Measurements from ENCODE around the gene KCNAB2.

Gene KCNAB2

GRCh38 chr1:6099297-6099696, 53.6 kb downstream of the KCNAB2 start:
- peak; percentile 17 for DNase-seq

DNA sequence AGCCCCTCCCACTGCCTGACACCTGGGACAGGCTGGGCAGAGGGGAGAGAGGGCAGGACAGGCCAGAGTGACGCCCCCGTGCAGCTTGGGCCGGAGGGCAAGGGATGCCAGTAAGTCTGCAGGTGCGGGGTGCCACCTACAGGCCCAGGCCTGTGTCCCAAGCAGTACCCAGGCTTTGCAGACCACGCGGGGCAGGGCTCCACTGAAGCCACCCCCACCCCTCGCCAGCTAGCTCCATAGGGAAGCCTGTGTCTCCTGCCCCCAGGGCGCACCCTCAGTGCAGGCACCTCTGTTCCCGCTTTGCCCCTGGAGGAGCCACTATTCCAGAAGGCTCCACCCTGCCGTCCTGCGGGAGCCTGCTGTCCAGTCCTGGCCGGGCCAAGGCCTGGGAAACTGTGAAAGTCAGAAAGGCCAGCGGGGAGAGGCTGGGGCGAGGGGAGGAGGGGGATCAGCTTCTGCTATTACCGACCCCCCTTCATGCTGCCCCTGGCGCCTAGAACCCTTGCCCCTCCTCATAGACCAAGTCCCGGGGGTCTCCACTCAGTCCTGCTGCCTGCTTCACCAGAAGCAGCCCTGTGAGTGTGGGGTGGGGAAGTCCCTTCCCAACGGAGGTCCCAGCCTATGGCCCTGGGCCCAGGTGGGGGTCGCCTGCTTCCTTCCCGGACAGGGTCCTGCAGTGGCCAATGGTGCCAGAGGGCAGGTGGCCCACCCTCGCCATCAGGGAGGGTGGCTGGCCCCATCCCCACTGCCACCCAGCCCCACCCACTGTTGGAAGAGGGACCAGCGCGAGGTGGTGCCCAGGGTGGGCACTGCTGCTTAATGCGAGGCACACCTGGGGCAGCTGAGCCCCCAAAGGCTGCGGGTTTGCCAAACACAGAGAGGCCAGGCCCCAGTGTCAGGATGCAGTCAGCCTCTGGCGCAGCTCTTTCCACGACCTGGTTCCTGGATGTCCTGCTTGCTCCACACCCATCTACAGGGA, 54.4 kb downstream of the KCNAB2 start:
- peak; percentile 16 for DNase-seq

GRCh38 chr1:6100861-6101783, 55.4 kb downstream of the KCNAB2 start:
- DNase-seq = peak; percentile 11

- peak; percentile 14 for DNase-seq
Measured at GRCh38 chr1:6101826-6102531, 56.3 kb downstream of the KCNAB2 start.

DNA sequence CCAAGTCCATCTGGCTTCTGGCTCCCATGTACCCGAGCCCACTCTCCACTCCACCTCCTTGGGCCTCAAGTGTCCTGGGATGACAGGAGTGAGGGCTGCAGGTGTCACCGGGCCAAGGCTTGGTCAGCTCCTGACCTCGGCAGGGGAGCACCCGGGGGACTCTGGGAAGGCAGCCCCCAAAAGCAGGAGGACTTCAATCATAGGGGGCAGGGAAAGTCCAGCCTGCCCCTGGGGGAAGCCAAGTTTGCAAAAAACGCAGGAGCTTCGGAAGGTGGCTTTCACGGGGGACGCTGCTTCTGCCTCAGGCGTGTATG, 56.8 kb downstream of the KCNAB2 start:
- DNase-seq = no peak

DNA sequence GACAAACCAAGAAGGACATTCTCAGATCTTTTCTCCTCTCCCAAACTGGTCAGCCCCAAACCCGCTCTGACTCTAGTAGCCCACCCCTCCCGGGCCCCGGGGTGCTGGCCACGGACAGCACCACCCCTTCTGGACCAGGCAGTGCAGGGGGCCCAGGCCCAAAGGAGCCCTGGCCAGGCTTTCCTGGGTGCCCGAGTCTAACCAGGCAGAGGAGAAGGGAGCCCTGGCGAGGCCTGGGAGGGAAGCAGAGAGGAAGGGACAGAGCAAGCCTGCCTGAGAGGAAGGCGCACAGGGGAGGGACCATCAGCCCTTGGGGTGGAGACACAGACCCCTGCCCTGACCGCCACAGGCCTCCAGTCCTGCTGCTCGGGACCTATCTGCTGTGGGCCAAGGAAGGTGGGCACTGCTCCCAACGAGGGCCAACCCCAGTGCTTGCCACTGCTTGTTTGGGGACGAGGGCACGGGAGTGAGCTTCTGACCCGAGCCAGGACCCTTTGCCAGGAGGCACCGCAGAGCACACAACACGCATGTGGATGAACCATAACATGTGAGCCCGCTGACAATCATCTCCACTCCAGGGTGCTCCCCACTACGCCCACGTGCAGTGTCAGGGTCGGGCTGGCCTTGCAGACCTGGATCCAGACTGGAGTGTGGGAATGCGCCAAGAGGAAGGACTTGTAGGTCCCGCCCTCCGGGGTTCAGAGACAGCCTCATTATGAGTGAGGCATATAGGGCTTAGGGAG, 57.6 kb downstream of the KCNAB2 start:
- peak; percentile 21 for DNase-seq

DNA sequence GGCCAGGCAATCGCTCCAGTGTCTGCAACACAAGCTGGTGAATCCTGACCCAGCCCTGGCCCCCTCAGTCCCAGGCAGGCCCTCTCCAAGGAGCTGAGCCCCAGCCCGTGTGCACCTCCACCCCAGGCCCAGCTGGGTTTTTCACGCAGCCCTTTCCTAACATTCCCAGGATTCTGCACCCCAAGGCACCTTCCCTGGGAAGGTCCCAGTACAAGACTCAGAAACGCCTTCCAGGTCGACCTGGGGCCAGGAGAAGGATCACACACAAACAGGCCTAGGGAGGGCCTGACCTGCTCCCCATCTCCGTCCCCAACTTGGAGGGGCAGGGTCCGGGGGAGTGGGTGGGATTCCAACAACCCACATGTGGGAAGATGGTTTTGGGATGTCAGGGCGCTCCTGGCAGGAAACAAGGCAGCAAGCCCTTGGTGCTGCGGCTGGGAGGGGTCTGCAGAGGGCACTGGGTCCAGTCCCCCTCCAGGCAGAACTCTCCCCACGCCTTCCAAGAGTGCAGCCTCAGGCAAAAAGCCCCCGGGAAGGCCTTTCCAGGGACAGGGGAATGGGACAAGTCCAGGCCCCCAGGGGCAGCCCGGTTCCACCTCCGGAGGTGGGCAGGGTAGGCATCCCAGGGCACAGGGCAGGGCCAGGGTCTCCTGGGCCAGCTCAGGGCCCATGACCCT, 58.3 kb downstream of the KCNAB2 start:
- no peak for DNase-seq

DNA sequence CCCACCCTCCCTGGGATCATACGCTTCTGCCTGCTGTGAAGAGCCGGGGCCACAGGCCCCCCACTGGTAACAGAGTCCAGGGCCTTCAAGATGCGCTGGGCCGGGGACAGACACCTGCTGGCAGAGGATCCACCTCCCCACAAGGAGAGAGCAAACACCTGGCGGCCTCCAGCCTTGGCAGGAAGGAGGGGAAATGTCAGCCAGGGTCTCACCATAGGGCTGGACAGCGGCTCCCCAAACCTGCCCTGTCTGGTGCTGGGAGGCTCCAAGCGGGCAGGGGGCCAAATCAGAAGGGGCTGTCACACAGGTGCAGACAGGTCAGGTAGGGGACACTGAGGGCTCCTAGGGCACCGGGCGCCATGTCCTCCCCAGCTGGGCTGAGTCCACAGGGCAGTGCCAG, 58.9 kb downstream of the KCNAB2 start:
- DNase-seq = peak; percentile 14

DNA sequence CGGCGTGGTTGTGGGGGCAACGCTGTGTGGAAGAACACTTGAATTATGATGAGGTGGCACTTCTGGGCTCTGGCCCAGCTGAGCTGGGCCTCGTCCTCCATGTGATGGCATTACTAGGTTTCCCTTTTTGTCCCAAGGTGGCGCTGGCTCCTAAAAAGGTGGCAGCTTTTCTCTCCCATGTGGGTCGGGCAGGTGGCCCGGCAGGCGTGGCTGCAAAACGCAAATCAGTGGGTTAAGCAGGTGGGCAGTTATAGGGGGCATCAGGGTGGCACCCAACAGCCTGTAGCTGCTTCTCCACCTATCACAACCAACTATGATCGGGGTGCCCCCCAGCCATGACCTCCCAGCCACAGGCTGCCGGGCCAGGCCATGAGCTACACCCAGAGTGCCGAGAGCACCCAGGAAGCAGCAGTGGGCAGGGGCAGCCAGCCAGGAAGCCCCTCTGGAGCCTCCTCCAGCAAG, 59.6 kb downstream of the KCNAB2 start:
- DNase-seq = no peak

GRCh38 chr1:6105763-6106162, 60.1 kb downstream of the KCNAB2 start:
- DNase-seq = no peak

DNA sequence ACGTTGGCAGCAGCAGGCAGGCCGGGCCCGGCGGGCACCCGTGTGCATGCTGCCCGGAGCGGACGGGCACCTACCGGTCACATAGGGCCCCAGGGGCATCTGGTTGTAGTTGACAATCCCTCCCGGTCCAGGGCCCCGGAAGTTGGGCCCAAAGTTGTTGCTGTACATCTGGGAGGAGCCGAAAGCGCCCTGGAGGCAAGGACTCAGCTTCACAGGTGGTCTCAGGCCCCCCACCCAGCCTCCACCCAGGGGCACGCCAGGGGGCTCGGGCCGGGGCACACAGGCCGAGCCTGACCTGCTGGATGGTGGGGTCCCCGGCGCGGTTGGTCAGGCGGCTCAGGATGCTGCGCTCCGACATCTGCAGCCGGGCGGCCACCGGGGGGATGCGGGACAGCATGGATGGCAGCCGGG, 60.6 kb downstream of the KCNAB2 start:
- DNase-seq = no peak

GRCh38 chr1:6106977-6107376, 61.3 kb downstream of the KCNAB2 start:
- DNase-seq = no peak

GRCh38 chr1:6107409-6108356, 62.0 kb downstream of the KCNAB2 start:
- DNase-seq = no peak

GRCh38 chr1:6108476-6108875, 62.8 kb downstream of the KCNAB2 start:
- DNase-seq = no peak

GRCh38 chr1:6108937-6109614, 63.4 kb downstream of the KCNAB2 start:
- no peak for DNase-seq

DNA sequence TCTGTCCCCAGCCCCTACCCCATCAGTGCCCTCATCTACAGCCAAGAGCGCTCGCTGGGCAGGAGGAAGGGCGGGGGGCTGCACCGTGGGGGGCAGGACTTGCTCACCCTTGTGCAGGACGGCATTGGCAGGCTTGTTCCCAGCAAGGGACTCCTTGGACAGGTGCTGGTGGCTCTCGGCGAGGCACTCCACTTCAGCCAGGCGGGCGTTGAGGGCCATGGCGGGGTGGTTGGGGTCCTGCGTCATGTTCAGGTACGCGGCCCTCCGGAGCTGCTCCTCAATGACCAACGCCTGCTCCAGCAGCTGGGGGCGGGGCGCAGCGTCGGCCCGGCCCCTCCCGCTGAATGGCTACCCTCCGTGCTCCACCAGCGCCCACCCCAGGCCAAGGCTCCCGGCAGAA, 64.0 kb downstream of the KCNAB2 start:
- no peak for DNase-seq

GRCh38 chr1:6110326-6110725, 64.6 kb downstream of the KCNAB2 start:
- no peak for DNase-seq

GRCh38 chr1:6111571-6111970, 65.9 kb downstream of the KCNAB2 start:
- DNase-seq = peak; percentile 16

DNA sequence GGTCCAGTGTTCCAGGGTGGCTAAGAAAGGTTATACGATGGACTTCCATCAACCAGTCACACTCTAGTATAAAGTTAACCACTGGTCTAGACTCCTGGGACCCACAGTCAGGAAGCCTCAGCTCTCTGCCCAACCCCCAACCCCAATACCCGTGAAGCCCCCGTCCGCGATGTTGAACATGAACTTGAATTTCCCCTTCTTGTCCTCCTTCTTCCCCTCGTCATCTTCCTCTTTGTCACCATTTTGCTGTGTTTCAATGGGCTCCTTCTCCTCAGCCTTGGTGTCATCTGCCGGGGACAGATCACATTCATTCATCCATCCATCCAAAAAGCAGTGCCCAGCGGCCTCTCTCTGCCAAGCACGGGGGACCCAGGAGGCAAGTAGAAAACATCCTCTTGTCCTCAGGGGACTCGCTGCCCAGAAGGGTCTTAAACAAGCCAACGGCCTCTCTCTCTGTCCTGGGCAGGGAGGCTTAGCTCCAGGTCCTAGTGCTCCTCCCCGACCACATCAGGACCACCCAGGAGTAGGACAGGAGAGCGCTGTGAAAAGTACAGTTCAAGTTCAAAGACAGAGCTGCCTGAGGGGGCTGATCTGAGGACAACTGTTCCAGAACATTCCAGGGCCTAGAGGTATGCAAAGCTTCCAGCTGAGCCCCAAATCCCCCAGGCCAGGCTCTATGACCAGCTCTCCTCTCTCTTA, 66.5 kb downstream of the KCNAB2 start:
- DNase-seq = no peak
